Measurements from ENCODE around the gene MLLT6. TPM values are rescaled to one million over a fixed set of nuclear protein-coding genes. Genes with fewer than 3 reads are reported as not detected.

MLLT6 gene
- total RNA-seq, 1 experiment from 2014 or later, result 50.6 TPM

DNA sequence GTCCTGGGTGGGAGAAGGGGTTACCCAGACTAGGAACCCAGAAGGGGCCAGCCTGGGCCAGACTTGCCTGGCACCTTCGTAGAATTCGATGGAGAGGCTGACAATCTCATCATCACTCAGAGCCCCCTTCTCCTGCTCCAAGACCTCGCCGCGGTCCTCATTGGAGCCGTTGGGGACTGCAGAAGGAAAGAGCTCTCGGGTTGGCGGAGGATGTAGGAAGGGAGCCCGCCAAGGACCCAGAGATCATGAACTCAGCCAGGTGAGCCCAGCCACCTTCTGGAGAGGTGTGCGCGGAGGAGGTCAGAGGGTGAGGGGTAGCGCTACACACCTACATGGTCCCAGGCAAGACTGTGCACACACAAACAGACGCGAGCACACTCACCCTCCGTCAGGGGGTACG is 33.6 kb downstream of the MLLT6 start:
- ATAC-seq (no peak), DNase-seq (ENCODE audit: low read depth, low spot score) (no peak)
- POLR2A ChIA-PET, result no interaction called here
- no peaks in the 10 kb centered on the region for H3K9me3 ChIP-seq (ENCODE audit: control insufficient read depth, insufficient read depth, low read depth, low read length)
- no TSS peak for BruUV-seq (replicated peaks)
- CTCF ChIA-PET, result interaction anchor here (0.5 kb wide), 1 partner anchor 225 kb away, joined by 4 read pairs; no protein-coding TSS in a partner anchor
- in situ Hi-C loops (cut with HindIII; ENCODE audit: low pct_unique_long_range_greater_than_20kb, low sequenced_read_pairs) (no loop called here), intact Hi-C loops (cut with micrococcal nuclease; ENCODE audit: unreplicated experiment) (no loop called here)
- no peaks in the 10 kb centered on the region; the same call in 1 of the 2 replicates for H3K36me3 ChIP-seq (ENCODE audit: control insufficient read depth, insufficient read depth, low read length)
- peaks cover 31% of the 10 kb centered on the region for H3K4me1 ChIP-seq (ENCODE audit: control insufficient read depth, insufficient read depth, low read length)
- H3K4me3 ChIP-seq (ENCODE audit: low read depth in 2 of 2, low read length in 2 of 2), result no peak overlapping the region
- TF ChIP-seq SIN3A (IDR thresholded peaks at IDR 0.05; ENCODE audit: borderline replicate concordance, insufficient read depth, low read depth, low read length) (no peak), POLR2AphosphoS5 (IDR thresholded peaks at IDR 0.05; ENCODE audit: low read depth, low read length) (no peak), TCF7L2 (IDR thresholded peaks at IDR 0.05; ENCODE audit: low read depth, low read length) (no peak)
- TF ChIP-seq, protein P1, sequence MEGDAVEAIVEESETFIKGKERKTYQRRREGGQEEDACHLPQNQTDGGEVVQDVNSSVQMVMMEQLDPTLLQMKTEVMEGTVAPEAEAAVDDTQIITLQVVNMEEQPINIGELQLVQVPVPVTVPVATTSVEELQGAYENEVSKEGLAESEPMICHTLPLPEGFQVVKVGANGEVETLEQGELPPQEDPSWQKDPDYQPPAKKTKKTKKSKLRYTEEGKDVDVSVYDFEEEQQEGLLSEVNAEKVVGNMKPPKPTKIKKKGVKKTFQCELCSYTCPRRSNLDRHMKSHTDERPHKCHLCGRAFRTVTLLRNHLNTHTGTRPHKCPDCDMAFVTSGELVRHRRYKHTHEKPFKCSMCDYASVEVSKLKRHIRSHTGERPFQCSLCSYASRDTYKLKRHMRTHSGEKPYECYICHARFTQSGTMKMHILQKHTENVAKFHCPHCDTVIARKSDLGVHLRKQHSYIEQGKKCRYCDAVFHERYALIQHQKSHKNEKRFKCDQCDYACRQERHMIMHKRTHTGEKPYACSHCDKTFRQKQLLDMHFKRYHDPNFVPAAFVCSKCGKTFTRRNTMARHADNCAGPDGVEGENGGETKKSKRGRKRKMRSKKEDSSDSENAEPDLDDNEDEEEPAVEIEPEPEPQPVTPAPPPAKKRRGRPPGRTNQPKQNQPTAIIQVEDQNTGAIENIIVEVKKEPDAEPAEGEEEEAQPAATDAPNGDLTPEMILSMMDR (IDR thresholded peaks at IDR 0.05), result no peak
- TF ChIP-seq, protein P2, sequence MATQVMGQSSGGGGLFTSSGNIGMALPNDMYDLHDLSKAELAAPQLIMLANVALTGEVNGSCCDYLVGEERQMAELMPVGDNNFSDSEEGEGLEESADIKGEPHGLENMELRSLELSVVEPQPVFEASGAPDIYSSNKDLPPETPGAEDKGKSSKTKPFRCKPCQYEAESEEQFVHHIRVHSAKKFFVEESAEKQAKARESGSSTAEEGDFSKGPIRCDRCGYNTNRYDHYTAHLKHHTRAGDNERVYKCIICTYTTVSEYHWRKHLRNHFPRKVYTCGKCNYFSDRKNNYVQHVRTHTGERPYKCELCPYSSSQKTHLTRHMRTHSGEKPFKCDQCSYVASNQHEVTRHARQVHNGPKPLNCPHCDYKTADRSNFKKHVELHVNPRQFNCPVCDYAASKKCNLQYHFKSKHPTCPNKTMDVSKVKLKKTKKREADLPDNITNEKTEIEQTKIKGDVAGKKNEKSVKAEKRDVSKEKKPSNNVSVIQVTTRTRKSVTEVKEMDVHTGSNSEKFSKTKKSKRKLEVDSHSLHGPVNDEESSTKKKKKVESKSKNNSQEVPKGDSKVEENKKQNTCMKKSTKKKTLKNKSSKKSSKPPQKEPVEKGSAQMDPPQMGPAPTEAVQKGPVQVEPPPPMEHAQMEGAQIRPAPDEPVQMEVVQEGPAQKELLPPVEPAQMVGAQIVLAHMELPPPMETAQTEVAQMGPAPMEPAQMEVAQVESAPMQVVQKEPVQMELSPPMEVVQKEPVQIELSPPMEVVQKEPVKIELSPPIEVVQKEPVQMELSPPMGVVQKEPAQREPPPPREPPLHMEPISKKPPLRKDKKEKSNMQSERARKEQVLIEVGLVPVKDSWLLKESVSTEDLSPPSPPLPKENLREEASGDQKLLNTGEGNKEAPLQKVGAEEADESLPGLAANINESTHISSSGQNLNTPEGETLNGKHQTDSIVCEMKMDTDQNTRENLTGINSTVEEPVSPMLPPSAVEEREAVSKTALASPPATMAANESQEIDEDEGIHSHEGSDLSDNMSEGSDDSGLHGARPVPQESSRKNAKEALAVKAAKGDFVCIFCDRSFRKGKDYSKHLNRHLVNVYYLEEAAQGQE (IDR thresholded peaks at IDR 0.05; ENCODE audit: insufficient read depth in 1 of 2, low read depth in 2 of 2, low read length in 1 of 2), result no peak
- H3K27ac ChIP-seq (ENCODE audit: low read length), result no peak overlapping the region
- no peaks in the 10 kb centered on the region for H3K27me3 ChIP-seq (ENCODE audit: control insufficient read depth, insufficient read depth, low read length)

DNA sequence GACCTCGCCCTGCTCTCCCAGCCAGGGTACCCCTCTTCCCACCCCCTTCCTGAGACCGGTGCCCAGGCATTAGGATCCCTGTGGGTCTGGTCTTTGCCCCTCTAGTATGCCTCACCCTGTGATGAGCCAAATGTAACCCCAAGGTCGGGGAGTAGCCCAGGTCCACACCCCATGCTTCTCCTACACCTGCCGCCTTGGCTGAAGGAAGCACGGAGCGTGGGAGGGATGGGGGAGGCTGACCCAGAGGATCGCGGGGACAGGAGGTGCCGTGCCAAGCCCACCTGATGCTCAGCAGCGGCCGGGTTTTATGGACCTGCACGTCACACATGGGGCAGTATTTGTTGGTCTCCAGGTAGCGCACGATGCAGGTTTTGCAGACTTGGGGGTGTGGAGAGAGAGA is 34.2 kb downstream of the MLLT6 start:
- H3K27ac ChIP-seq (ENCODE audit: low read length), result no peak overlapping the region
- H3K36me3 ChIP-seq (ENCODE audit: control insufficient read depth, insufficient read depth, low read length), result no peaks in the 10 kb centered on the region; the same call in 1 of the 2 replicates
- no peaks in the 10 kb centered on the region for H3K27me3 ChIP-seq (ENCODE audit: control insufficient read depth, insufficient read depth, low read length)
- no peak for ATAC-seq
- peaks cover 31% of the 10 kb centered on the region for H3K4me1 ChIP-seq (ENCODE audit: control insufficient read depth, insufficient read depth, low read length)
- no peak for TF ChIP-seq TCF7L2 (IDR thresholded peaks at IDR 0.05; ENCODE audit: low read depth, low read length)
- TF ChIP-seq, protein P2 (IDR thresholded peaks at IDR 0.05; ENCODE audit: insufficient read depth in 1 of 2, low read depth in 2 of 2, low read length in 1 of 2), result no peak
- TF ChIP-seq POLR2AphosphoS5 (IDR thresholded peaks at IDR 0.05; ENCODE audit: low read depth, low read length), result no peak
- TF ChIP-seq, protein P1 (IDR thresholded peaks at IDR 0.05), result no peak
- TF ChIP-seq SIN3A (IDR thresholded peaks at IDR 0.05; ENCODE audit: borderline replicate concordance, insufficient read depth, low read depth, low read length), result no peak
- no peaks in the 10 kb centered on the region for H3K9me3 ChIP-seq (ENCODE audit: control insufficient read depth, insufficient read depth, low read depth, low read length)
- no TSS peak for BruUV-seq (replicated peaks)
- POLR2A ChIA-PET, result no interaction called here
- CTCF ChIA-PET, result interaction anchor here (0.5 kb wide), 1 partner anchor 226 kb away, joined by 4 read pairs; no protein-coding TSS in a partner anchor
- in situ Hi-C loops (cut with HindIII; ENCODE audit: low pct_unique_long_range_greater_than_20kb, low sequenced_read_pairs) (no loop called here), intact Hi-C loops (cut with micrococcal nuclease; ENCODE audit: unreplicated experiment) (no loop called here)
- no peak overlapping the region for H3K4me3 ChIP-seq (ENCODE audit: low read depth in 2 of 2, low read length in 2 of 2)
- no peak for DNase-seq (ENCODE audit: low read depth, low spot score)

Measured in Panc1 (cell line).